Loucy (cell line): ENCODE results near the gene NEK5.
"Not testable (repeated sequence)": the region's sequence is repeated elsewhere in the genome, so short reads cannot be mapped to it uniquely, and the experiment has no call there.

Experiments used
- H2AFZ ChIP-seq: fragments of 200-600 bp; sonication (generic); 2 replicates; pipeline ENCODE4 v1.6.0; 2016; ENCODE audit warnings: antibody characterized with exemption, mild to moderate bottlenecking, low read length, moderate library complexity
- H3F3A ChIP-seq: fragments of 200-600 bp; 2 replicates; pipeline ENCODE4 v1.6.0; 2016; ENCODE audit warnings: antibody characterized with exemption, low read depth, mild to moderate bottlenecking
- H3K27me3 ChIP-seq: fragments of 200-600 bp; sonication (generic); 2 replicates; pipeline ENCODE4 v1.6.1; 2014; ENCODE audit warnings: low read length, mild to moderate bottlenecking; ENCODE audit not compliant: insufficient read depth, poor library complexity, severe bottlenecking
- H3K36me3 ChIP-seq: fragments of 200-600 bp; sonication (generic); 2 replicates; pipeline ENCODE4 v1.6.1; 2016; ENCODE audit warnings: low read length; ENCODE audit not compliant: insufficient read depth
- H3K4me1 ChIP-seq: fragments of 200-600 bp; sonication (generic); 2 replicates; pipeline ENCODE4 v1.5.1; 2014; ENCODE audit warnings: low read length, mild to moderate bottlenecking; ENCODE audit not compliant: insufficient read depth, poor library complexity, severe bottlenecking
- H3K4me2 ChIP-seq: fragments of 200-600 bp; sonication (generic); 2 replicates; pipeline ENCODE4 v1.6.0; 2014; ENCODE audit warnings: antibody characterized with exemption, low read length, low read depth, mild to moderate bottlenecking; ENCODE audit not compliant: poor library complexity, severe bottlenecking
- H3K4me3 ChIP-seq: fragments of 200-600 bp; sonication (generic); 2 replicates; pipeline ENCODE4 v1.5.1; 2014; ENCODE audit warnings: low read length, mild to moderate bottlenecking, mixed read lengths; ENCODE audit not compliant: poor library complexity, severe bottlenecking
- H3K79me2 ChIP-seq: fragments of 200-600 bp; sonication (generic); 2 replicates; pipeline ENCODE4 v1.6.1; 2014; ENCODE audit warnings: low read length; ENCODE audit not compliant: insufficient read depth
- H3K9ac ChIP-seq: fragments of 200-600 bp; sonication (generic); 2 replicates; pipeline ENCODE4 v1.6.0; 2014; ENCODE audit warnings: mild to moderate bottlenecking, low read depth, low read length, moderate library complexity; ENCODE audit not compliant: poor library complexity, severe bottlenecking
- H3K9me2 ChIP-seq: fragments of 200-600 bp; sonication (generic); replicated peaks from 2 replicates; pipeline ENCODE4 v1.6.1; 2016; ENCODE audit warnings: low read depth, low read length, mixed read lengths
- H3K9me3 ChIP-seq: fragments of 200-600 bp; sonication (generic); 2 replicates; pipeline ENCODE4 v1.6.1; 2014; ENCODE audit warnings: mild to moderate bottlenecking, antibody characterized with exemption, low read length, low read depth; ENCODE audit not compliant: insufficient read depth
- H4K20me1 ChIP-seq: fragments of 200-600 bp; sonication (generic); 2 replicates; pipeline ENCODE4 v1.6.0; 2014; ENCODE audit warnings: antibody characterized with exemption, low read length, mild to moderate bottlenecking; ENCODE audit not compliant: insufficient read depth, poor library complexity, severe bottlenecking
- CTCF ChIP-seq: fragments of 200-600 bp; sonication (generic); conservative IDR thresholded peaks from 2 replicates; pipeline ENCODE4 v1.5.1; 2014; ENCODE audit warnings: mild to moderate bottlenecking, antibody characterized with exemption, low read length
- EZH2phosphoT487 ChIP-seq: fragments of 200-600 bp; IDR thresholded peaks from 2 replicates; pipeline ENCODE4 v1.6.1; 2018; ENCODE audit warnings: antibody characterized with exemption, mild to moderate bottlenecking, moderate library complexity, borderline replicate concordance

NEK5 gene

GRCh38 chr13:52165411-52165810 lies 36.5 kb upstream of the NEK5 start:
- Histone ChIP-seq H3K36me3 (peaks cover 36% of the 10 kb centered on the region; the same call in 1 of the 2 replicates), H3K9me3 (no peaks in the 10 kb centered on the region), H3K27me3 (no peaks in the 10 kb centered on the region), H3K9me2 (no peaks in the 10 kb centered on the region), H3K79me2 (no peaks in the 10 kb centered on the region), H3K4me2 (no peak overlapping the region), H2AFZ (no peak overlapping the region), H4K20me1 (no peaks in the 10 kb centered on the region), H3K9ac (no peak overlapping the region), H3K4me1 (peaks cover 27% of the 10 kb centered on the region), H3F3A (no peaks in the 10 kb centered on the region), H3K4me3 (no peak overlapping the region)
- TF ChIP-seq EZH2phosphoT487 = no peak
- TF ChIP-seq CTCF = no peak

- Histone ChIP-seq H3K4me3 (no peak overlapping the region), H3F3A (no peaks in the 10 kb centered on the region), H3K36me3 (peaks cover 32% of the 10 kb centered on the region; the same call in 1 of the 2 replicates), H3K79me2 (no peaks in the 10 kb centered on the region), H3K9ac (no peak overlapping the region), H4K20me1 (no peaks in the 10 kb centered on the region), H3K9me3 (no peaks in the 10 kb centered on the region), H2AFZ (no peak overlapping the region), H3K4me1 (peaks cover 29% of the 10 kb centered on the region), H3K9me2 (no peaks in the 10 kb centered on the region), H3K27me3 (no peaks in the 10 kb centered on the region), H3K4me2 (no peak overlapping the region)
- TF ChIP-seq CTCF = no peak
- no peak for TF ChIP-seq EZH2phosphoT487
Observed at GRCh38 chr13:52164989-52165388, 36.1 kb upstream of the NEK5 start.

GRCh38 chr13:52163878-52164277 lies 35.0 kb upstream of the NEK5 start:
- Histone ChIP-seq H3K36me3 (peaks cover 21% of the 10 kb centered on the region; the same call in 1 of the 2 replicates), H3K4me1 (peaks cover 36% of the 10 kb centered on the region)
- not testable (repeated sequence) for H4K20me1 ChIP-seq, H3K79me2 ChIP-seq, H2AFZ ChIP-seq, H3K4me3 ChIP-seq, H3K9ac ChIP-seq, H3F3A ChIP-seq, H3K27me3 ChIP-seq, H3K9me3 ChIP-seq, H3K4me2 ChIP-seq, H3K9me2 ChIP-seq
